Raji (cell line): ENCODE data around the gene PITX3.

ENCODE experiments used
- POLR2A ChIP-seq: IDR thresholded peaks from 2 replicates; pipeline ENCODE4 v1.6.1; 2011; ENCODE audit warnings: low read depth, low read length, control low read depth; ENCODE audit not compliant: insufficient read depth

PITX3 gene

DNA sequence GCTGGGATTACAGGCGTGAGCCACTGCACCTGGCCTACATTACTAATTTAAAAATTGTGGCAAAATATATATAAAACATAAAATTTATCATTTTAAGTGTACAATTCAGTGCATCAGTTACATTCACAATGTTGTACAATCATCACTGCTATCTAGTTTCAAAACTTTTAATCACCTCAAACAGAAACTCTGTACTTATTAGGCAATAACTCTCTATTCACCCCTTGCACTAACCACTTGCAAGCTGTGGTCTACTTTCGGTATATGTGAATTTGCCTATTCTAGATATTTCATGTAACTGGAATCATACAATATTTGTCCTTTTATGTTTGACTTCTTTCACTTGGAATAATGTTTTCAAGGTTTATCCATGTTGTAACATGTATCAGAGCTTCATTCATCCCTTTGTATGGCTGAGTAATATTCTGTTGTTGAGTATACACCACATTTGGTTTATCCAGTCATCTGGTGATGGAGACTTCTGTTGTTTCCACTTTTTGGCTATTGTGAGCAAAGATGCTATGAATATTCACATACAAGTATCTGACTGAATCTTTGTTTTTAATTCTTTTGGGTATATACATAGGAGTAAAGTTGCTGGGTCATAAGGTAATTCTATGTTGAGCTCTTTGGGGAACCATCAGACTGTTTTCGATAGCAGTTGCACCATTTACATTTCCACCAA, 29.6 kb downstream of the PITX3 start:
- no peak for TF ChIP-seq POLR2A

DNA sequence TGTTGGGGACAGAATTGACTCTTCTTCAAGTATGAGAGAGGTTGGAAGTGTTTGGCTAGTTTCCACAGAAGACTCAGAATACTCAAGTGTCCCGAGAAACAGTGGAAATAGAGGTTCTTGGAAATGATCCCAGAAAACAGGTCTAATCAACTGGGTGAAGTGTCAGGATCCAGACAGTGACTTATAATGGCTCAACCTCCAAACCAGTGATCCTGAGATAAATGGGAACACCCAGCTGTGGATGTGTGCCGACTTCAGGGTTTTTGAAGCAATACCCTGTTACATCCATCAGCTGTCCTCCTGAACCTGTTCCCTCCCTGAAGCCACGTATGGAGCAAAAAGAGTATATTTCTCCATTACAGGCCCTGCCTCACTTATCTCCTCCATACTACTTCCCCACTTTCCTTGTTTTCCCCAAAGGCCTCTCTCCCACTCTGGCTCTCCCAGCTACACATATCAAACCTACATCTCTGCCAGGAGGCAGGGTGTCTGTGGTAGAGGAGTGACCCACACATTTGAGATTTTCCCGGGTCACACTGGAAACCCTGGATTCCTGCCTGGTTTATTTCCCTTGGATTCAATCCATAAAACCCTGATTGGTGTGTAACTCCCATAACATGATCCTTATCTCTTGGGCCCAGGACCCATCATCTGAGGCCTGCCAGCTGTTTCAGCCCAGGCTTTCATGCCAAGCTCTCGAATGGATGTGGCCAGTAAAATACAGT, 32.8 kb downstream of the PITX3 start:
- TF ChIP-seq POLR2A, result no peak

DNA sequence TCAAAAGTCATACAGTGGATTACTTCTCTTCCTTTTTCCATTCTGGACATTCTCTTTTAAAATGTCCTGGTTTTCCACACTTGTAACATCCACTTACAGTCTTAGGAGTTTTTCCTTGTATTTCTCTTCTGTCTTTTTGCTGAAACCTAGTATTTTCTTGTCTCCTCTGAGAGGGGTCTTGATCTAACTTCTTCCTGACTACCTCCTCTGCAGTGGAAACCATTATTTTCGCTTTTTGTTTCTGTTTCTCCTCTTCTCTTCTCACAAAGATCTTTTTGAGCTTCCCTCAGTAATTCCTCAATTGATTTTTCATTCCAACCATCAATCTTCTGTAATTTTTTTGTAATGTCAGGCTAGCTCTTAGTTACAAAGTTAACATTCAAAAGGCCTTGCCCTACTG, 38.9 kb downstream of the PITX3 start:
- TF ChIP-seq POLR2A, result no peak

DNA sequence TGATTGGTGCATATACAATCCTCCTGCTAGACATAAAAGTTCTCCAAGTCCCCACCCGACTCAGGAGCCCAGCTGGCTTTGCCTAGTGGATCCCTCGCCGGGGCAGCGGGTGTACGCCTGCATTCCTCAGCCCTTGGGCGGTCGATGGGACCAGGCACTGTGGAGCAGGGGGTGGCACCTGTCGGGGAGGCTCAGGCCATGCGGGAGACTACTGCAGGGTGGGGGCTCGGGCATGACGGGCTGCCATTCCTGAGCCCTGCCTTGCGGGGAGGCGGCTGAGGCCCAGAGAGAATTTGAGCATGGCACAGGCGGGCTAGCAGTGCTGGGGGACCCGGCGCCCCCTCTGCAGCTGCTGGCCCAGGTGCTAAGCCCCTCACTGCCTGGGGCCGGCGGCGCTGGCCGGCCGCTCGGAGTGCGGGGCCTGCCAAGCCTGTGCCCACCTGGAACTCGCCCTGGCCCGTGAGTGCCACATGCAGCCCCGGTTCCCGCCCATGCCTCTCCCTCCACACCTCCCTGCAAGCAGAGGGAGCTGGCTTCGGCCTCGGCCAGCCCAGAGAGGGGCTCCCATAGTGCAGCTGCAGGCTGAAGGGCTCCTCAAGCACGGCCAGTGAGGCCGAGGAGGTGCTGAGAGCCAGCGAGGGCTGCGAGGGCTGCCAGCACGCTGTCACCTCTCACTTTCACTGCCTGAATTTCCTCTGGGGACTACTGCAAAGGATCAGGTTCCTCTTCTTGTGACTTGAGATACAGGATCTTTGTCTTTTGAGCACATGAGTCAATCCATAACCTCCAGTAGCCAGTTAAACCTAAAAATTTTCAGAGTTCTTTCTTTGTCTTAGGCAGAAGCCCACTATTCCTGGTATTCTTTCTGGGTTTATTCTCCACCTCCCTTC, 40.3 kb downstream of the PITX3 start:
- TF ChIP-seq POLR2A, result no peak

DNA sequence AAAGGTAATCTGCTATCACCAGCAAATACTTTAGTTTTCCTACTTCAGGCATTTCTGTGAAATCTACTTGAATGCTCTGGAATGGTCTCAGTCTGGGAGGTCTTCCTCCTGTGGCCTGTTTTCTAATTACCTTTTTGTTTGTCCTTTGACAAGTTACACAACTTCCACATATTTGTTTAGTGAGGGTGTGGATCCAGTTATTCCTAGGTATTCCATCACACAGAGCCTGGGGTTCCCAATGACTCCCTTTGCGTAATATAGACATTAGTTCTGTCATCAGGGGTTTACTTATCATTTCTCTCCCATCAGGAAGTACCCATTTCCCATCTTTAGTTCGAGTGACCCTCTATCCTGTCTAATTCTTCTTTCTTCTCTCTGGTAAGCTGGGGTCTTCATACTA, 43.3 kb downstream of the PITX3 start:
- no peak for TF ChIP-seq POLR2A

DNA sequence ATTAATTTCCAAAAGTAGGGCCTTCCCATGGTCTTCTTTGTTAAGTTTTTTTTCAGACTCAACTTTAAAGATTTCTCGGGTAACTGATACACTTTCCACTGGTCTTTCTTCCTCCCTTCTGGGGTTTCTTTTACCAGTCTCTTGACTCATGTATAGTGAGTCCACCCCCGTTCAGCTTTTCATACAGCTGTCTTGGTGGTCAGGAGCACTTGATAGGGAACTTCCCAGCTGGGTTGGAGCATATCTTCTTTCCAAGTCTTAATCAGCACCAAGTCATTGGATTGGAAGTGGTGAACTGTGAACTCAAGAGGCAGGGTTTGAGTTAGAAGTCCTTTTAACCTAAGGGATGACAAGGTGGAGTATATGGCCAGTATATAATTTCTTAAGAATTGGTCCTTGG, 44.4 kb downstream of the PITX3 start:
- no peak for TF ChIP-seq POLR2A

DNA sequence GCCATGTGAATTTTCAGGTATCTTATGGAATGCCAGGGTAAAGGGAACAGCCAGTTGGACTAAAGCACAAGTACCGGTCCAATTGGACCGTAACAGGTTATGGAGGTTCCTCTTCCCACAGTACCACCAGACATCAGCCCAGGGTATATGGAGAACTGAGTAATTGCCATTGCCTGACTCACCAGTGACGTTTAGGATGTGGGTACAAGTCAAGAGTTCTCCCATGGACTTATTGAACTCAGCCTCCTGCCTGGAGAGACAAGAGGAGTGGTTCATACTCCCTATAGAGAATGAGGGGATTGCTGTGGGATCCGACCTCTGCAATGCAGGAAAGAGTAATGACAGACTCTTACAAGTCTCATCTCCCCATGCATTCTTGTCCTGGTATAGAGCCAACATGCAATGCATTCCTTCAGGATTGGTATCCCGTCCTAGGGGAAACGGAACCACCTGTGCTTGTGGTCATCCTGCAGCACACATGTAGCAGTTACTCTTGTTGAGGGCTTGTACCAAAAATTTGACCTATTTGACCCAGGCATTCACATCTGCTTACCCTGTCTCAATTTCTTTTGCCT, 45.9 kb downstream of the PITX3 start:
- no peak for TF ChIP-seq POLR2A

DNA sequence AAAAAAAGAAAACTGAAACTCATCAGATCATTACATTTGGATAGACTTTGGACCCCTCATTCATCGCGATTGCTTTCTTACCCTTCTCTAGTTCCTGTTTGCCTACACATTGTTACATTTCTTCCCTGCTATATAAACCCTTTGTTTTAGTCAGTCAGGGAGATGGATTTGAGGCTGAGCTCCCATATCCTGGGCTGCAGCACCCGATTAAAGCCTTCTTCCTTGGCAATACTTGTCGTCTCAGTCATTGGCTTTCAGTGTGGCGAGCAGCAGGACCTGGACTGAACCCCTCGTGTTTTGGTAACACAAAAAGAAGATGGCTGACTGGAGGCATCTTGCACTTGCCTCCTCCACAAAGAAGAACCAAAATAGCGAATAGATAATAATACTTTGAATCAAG, 49.4 kb downstream of the PITX3 start:
- no peak for TF ChIP-seq POLR2A

DNA sequence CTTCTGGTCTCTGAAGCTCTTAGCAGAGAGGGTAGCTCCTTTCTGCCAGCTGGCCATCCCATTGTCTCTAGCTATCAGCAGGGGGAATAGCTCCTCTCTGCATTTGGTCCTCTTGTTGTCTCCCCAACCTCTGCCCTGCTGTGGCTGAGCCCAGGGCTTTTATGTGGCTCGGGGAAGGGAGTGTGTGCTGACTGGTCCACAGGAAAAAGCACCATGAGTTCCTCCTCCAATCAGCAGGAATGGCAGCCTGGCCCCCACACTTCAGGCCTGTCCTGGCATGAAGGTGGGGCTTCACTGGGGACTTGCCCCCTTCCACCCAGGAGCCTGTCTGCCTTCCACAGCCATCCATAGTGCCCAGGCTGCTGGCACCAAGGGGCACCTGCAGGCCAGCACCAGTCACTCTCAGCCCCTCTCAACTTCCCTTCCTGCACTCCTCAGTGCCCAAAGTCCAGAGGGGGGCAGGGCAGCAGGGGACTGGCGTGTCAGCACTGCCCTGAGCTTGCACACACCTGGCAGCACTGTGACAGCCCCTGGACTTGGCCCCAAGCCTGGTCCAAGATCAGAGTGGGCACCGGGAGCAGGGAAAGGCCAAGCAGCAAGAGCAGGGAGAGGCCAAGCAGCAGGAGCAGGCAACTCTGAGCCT, 52.9 kb downstream of the PITX3 start:
- TF ChIP-seq POLR2A, result no peak

DNA sequence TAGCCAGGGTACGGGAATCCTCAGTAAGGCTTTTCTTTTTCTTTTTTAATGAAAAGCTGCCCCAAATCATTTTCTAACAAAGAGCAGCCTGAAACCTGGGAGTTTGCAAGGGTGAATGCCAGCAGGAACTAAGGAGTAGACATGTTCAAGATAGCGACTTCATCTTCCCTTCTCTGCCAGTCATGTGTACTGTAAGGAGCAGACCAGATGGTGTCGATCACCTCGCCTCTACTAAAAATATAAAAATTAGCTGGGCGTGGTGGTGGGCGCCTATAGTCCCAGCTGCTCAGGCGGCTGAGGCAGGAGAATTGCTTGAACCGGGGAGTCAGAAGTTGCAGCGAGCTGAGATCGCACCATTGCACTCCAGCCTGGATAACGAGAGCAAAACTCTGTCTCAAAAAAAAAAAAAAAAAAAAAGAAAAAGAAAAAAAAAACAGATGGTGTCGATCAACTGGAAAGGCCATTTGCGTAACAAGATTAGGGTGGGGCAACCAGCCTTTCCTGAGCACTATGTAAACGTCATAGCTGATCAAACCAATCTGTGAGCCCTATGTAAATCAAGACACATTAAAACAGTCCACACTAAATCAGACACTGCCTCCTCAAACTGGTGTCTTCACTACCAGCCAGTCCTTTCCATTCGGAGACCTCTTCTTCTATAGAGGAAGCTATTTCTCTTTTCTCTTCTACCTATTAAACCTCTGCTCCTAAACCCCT, 55.3 kb downstream of the PITX3 start:
- TF ChIP-seq POLR2A, result no peak

DNA sequence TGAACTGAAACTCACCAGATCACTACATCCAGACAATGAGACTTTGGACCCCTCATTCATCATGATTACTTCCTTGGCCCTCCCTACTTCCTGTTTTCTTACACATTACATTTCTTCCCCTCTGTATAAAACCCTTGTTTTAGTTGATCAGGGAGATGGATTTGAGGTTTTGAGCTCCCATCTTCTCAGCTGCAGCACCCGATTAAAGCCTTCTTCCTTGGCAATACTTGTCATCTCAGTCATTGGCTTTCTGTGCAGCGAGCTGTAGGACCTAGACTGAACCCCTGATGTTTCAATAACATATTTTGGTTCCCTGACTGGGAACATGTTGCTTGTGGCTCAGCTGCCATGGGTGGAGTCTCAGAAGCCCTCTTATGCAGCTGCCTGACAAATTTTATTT, 56.0 kb downstream of the PITX3 start:
- TF ChIP-seq POLR2A, result no peak

DNA sequence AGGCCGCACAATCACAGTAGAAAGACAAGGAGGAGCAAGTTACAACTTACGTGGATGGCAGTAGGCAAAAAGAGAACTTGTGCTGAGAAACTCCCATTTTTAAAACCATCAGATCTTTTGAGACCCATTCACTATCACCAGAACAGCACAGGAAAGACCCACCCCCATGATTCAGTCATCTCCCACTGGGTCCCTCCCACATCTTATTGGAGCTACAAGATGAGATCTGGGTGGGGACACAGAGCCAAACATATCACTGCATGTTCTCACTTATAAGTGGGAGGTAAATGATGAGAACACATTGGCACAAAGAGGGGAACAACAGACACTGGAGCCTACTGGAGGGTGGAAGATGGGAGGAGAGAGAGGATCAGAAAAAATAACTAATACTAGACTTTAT, 56.7 kb downstream of the PITX3 start:
- no peak for TF ChIP-seq POLR2A
